Fibroblast of skin of right biceps (primary cell): Measurements from ENCODE around the gene APP.
"Not testable (repeated sequence)": the region's sequence is repeated elsewhere in the genome, so short reads cannot be mapped to it uniquely, and the experiment has no call there.

Experiments used
- DNase-seq: peaks from one replicate; pipeline ENCODE4 v3.0.0-alpha.2; 2013

Gene APP

DNA sequence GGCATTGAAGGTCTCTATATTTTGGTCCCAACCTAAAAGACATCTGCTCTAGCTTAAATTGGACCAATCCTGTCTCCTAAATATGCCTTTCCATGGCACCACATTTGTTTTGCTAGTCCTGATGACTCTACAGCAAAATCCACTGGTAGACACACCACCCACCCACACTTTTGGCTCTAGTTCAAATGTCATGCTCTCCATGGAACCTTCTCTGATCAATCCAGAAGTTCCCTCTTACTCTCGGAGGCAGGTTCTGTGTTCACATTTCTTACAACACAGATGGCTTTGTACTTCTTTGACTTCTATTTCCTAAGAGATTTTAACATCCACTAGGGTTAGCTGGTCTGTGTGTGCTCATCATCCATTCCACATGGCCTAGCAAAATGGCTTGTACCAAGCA lies 151.3 kb downstream of the APP start:
- DNase-seq = no peak

DNA sequence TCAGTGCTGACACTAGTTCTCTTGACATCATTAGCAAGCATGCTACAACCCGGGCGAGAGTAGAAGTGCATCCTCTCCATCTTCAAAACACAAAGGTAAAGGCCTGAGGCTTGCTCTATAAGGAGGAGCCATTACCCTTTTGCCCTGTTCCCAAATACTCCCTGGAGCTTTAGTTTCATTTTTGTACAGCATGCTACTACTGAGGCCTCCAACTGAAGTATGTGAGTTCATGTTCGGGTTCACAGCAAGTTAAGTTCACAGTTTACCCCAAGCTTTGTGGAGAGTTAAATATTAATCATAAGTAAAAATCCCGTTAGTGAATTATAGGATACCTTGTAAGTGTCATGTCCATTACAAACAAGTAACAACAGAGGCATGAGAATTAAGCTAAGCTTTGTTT lies 156.6 kb downstream of the APP start:
- no peak for DNase-seq

DNA sequence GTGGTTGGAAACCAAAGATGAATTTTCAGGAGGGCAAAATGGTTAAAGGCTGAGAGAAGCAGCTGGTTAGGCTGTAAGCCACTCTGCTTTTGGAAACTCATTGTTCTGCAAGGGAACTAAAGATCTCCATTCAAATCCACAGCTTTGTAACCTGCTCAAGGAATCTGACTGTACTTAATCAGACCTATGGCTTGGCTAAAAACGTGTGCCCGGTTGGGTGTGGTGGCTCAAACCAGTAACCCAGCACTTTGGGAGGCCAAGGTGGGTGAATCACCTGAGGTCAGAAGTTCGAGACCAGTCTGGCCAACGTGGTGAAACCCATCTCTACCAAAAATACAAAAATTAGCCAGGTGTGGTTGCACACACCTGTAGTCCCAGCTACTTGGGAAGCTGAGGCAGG lies 158.1 kb downstream of the APP start:
- DNase-seq = not testable (repeated sequence)

DNA sequence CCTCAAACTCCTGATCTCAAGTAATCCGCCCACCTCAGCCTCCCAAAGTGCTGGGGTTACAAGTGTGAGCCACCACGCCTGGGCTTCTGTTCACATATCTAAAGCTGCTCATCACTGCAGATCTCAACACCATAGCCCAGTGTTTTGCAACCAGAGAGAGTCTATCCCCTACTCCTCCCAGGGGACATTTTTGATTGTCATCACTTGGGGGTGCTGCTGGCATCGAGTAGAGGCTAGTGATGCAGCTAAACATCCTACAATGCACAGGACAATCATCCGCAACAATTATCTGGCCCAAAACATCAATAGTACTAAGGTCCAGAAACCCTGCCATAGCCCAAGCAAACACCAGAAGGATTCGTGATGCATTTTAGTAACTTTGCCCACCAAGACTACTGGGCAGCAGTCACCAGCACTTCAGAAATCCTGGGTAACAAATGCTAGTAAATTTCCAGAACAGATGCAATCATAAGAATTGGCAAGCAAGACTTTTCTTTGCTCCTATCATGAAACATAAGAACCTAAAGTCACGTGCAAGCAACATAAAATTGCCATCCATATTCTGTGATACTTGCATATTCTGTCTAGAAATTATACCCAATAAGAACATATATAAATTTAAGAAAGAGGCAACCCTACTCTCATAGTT lies 159.2 kb downstream of the APP start:
- DNase-seq = no peak

DNA sequence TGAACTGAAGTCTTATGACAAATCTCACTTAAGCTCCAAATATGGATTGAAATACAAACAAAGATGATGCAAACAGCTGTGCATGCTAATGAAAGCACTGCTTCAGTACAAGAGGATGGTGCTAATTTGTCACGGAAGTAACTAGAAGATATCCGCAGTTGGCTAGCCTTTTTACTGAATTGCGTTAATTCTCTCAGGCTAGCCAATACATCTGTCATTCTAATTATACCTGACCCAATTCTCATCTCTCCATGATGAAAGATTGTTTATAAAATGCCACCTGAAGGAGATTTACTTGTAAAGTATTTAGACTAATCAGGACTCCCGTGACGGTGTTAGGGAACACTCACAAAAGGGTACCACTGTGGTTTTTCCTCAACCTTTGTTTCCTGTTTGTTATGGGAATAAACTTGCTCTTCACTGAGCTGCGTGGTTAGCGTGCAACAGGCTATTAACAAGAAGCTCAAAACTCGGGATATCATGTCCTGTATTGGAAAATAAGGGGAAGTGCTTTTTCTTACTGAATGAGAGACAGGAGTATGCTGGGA lies 162.5 kb downstream of the APP start:
- peak; percentile 21 for DNase-seq

DNA sequence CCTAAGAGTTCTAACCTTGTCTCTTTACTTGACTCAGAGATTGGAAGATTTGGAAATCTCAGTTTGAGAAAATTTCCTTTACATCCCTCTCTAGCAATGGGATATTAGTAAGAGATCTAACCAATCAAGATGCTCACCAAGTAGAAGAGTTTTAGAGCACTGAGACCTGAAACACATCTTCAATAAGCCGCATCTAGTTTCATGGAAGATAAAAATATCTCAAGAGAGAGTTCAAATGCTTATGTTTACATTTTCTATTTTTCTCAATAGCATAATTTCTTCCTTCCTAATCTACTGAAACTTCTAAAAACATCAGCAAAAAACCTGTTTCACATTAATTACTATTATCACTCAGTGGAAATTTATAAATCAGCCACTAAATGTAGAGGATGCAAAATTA lies 165.1 kb downstream of the APP start:
- no peak for DNase-seq

DNA sequence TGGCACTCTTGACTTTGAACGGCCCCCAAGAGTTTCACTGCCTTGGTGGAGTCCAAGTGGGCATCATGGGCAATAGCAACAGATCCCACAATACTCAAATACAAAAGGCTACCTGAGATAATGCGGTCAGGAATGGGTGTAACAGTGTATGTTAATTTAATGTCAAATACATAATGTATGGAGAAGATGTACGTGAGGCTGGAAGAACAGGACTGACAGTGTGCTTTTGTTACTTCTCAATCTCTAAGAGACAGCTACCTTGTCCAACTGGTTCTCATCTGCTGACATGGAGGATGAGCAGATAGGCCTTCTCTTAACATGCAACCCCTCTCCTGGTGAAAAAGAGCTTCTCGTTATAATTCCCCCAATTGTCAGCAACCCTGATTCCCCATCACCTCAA lies 167.2 kb downstream of the APP start:
- no peak for DNase-seq

DNA sequence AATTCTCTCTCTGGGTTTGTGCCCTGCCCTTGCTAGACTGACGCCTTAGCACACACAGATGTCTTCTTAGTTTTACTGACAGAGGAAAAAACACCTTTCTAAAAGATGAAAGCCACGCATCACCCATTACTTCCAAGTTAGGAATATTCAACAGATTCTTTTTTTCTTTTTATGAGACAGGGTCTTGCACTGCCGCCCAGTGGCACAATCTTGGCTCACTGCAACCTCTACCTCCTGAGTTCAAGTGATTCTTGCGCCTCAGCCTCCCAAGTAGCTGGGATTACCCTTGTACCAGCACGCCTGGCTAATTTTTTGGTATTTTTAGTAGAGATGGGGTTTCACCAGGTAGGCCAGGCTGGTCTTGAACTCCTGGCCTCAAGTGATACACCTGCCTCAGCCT lies 169.2 kb downstream of the APP start:
- DNase-seq = no peak

DNA sequence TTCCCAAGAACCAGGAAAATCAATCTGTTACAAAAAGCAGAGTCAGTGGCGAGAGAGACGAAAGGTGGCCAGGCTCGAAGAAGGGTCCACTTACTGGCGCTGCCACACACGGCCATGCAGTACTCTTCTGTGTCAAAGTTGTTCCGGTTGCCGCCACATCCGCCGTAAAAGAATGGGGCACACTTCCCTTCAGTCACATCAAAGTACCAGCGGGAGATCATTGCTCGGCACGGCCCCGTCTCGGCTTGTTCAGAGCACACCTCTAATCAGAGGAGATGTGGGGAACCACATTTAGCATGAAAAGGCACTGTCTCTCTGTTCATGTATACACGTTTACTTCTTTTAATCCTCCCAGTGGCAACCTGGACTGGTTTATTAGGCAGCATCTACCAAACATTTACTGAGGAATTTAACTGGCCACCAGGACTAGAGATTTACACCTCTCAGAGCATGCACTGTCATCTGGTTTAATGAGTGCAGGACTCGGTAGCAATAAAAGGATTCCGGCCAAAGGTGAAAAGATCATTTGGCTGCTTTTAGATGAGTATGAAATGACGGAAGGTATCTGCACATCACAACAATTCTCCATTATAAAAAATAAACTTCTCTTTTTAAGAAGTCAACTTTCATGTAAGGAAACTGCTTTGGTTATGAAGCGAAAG lies 170.5 kb downstream of the APP start:
- DNase-seq = no peak

DNA sequence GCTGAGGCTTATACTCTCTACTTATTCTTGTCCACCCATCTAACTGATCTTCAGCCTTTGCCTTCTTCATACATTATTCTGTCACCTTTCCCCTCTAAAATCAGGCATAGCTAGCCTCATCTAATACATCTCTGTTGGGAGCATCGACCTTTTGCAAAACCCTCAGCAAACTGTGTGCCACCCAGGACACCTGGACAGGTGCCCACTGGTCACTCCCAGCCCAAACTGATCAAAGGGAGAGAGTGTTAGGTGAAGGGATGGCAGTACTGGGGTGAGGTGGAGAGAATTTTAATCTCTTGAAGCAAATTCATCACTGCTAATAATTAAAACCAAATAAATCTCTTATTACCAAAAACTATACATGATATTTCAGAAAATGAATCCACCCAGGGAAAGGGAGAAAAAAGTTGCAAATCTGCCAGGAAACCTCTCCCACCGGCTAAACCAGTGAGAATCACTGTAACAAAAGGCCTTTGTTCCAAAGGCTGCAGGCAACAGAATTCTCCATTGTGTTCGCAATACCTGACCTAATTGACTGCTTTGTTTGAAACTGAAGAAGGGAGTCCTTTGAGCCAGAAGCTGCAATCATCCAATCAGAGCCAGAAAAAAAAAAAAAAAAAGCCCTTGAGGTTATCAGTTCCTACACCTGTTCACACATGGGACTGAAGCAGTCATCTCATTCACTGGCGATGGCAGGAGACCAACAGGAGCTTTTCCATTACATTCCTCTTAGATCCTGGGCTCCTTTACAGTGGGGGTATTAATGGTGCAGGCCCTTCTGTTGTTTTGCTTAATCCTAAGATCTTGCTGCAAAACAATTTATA lies 172.6 kb downstream of the APP start:
- no peak for DNase-seq

DNA sequence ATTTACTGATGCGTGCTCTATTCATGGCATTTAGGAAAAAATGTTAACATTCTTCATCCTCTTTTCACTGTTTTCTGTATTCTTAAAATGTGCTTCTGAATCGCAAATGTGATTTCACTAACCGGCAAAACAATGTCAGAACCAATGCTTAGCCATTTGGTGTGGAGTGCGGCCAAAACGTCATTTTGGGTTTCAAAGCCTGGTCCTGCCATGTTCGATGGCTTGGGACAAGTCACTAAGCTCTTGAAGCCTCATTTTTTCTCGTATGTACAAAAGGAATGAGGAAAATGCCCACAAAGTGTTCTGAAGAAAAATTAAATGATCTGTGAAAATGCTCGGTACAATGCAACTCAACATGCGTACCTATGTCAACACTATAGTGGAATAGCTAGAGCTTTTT lies 175.3 kb downstream of the APP start:
- DNase-seq = no peak

DNA sequence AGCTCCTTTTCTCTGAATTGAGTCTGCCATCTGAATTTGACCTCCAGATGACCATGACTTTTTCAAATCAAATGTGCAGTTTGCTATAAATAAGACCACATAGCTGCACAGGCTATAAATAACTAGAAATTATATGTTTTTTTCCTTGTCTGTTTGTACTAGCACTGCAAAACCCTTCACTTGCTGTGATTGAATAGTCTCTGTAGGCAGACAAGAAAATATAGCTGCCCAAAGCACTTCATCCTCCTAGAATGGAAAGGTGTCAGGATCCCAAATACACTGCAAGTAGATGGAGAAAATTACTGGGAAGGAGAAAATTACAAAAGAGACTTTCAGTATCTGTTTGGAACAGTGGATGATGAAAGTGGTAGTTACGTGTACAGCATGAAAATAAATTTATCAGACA lies 175.8 kb downstream of the APP start:
- no peak for DNase-seq

DNA sequence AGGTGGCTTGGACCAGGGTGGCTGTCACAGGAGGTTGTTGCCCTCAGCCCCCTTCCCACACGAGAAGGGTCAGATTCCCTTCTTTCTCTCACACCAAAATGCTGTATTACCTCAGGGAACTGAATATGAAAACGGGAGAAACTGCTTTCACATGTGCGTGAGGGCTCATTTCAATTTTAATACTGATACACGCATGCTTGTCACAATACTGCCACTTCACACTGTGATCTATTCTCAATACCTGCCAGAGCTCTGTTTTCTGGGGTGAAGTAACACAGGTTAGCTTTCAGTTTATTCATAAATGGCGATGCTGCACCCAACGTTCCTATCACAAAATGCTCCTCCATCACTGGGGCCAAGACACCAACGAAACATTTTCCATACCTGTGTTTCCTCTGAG lies 181.8 kb downstream of the APP start:
- no peak for DNase-seq

DNA sequence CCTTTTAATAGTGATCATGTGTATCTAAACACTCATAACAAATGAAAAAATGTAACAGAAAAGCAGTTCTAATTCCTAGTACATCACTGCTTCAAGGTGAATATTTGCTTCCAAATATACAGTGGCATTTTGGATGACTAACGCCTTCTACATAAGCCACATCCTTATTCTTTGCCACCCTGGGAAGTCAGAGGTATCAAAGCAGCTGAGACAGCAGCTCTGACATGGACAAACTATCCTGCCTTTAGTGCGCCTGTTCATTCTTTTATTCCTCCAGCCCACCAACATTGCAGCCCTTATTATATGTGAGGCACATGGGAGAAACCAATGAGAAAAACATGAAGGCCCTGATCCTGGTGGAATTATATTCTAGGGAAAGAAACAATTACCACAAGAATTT lies 183.0 kb downstream of the APP start:
- no peak for DNase-seq

DNA sequence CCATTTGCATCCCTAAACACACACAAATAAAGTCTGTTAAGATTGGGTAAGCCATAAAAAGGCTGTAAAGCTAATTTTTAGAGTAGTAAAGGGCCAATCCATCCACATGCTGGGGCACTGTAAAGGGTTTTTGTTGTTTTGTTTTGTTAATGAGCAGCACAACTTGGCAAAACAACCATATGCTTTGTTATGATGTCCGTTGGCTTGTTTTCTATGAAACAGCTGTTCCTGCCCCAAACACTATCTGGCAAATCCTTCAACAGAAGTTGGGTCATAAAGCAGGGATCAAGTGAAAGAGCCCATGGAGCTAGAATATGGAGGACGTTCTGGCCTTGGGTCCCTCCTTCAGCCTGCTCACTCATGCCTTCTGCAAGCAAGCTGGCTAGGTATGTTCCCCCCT lies 183.6 kb downstream of the APP start:
- no peak for DNase-seq

DNA sequence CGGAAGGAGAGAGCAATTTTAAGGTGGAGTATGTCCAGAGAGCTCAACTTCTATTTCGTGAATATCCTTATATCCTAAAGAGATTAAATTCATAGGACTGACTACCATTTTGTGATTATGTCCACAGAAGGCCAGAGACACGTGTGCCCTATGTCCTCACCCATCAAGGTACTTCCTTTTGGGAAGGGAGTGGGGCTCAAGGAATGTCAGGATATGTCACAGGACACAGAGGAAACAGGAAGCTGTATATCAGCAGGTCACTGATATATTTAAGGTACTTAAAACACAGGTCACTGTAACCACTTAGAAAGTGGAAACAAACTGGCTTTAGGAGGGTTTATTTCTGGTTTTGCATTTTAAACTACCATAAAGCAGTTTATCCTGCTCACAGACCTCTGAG lies 184.6 kb downstream of the APP start:
- DNase-seq = no peak

DNA sequence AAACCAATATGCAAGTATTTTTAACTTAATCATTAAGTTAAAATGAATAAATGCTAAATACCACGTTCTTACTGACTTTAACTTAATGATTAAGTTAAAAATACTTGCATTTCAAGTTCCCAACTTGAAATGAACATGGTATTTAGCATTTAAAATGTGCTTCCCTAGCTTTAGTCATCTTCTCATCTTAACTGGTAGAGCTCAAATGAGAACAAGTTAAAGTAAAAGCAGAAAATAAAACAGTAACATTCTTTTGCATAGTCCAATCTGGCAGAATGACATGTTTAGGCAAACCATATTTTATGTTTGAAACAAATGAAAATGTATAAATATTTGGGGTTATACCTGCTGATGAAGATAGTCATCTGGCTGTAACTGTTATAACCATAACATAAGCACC lies 186.0 kb downstream of the APP start:
- no peak for DNase-seq

DNA sequence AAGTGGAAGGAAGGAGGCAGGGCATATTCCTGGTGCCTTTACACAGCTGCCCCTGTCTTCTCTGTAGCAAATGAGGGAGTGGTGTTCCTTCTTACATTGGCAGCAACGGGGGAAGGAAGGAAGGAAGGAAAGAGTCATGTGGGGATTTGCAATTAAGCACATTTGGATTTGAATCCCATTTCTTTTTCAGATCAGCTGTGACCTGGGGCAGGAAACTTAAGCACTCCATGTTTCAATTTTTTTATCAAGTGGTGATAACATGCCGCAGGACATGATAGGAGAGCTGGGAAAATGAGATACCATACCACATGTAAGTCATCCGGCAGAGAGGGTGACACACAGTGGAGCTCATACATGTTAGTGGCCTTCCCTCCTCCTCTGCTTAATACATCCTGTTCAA lies 186.8 kb downstream of the APP start:
- DNase-seq = peak; percentile 28

DNA sequence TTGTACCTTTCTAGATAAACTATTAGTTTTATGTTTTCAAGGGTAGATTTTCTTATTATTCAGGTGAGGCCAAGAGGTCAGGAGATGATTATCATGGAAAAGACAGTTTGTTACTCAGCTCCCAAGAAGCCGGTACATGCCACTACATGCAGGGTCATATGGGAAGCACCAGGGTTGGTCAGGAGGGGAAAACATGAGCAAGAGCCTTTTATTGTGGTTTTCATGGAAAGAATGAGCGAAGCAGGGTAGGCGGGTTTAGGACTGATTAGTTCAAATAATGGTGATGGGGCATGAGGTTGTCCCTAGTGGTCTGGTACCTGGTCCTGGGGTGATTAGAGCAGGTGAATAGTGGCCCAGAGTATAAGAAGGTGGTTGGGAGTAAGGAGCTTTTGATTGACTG lies 189.9 kb downstream of the APP start:
- DNase-seq = no peak

DNA sequence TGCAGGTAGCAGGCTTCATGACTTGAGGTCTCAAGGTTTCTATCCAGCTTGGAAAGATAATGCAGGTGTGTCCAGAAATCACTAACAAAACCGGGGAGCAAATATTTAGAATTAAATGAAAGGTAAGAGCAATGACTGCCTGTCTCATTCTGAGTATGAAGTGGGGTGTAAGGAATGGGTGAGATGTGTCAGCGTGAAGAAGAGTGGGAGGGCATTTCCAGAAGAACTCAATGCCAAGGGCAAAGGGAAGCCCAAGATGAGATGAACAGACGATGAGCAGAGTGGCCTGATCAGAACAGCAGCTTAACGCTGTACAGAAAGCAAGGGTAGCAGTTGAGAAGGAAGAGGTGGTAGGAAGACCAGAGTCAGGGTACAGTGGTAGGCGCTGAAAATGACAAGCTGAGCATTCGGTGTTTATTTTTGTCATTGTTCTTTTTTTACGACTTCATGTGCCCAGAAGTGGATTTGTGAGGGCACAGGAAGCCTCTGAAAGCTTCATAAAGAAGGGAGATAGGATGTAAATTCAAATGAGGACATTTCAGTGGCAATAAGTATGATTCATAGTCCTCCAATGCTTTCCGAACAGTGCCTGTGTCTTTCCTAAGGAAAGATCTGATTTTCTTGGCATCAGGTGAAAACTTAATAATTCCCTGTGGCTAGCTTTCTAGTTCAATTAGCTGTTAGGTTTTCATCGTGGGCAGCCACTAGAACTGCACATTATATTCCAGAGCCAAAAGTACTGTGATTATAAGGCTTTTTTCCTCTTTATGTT lies 190.5 kb downstream of the APP start:
- DNase-seq = no peak

DNA sequence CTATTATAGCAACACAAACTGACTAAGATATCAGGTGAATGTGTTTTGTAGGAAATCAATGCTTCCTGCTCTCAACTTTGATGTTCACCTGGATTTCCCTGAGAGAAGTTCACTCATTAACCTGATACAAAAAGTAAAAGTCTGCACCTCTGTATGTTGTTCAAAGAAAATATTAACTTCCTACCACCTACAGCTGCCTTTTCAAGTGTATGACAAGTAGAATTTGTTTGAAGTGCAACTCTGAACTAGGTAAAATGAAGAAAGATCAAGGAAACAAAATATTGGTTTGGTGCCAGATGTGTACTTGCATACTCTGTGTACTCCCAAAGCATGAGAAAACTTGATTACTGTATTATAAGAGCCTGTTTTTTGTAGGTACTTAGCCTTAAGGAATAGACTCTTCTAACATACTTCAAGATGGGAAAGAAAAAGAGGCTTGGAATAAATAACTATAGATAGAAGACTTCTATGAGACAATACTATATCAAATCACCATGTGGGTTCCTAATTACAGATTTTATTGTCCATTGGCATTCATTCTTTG lies 193.4 kb downstream of the APP start:
- DNase-seq = no peak

DNA sequence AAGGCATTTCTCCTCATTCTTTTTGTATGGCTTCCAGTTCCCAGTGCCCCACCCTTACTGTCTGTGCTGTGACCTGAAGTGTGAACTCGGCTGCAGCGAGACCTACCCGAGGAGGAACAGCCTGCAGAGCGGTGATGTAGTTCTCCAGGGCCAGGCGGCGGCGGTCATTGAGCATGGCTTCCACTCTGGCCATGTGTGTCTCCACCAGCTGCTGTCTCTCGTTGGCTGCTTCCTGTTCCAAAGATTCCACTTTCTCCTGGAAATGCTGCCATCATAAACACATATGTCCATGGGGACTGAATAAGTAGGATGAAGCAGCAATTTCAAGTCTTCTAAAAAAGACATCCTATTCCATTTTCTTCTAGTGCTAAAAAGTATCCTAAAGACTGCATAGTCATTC lies 195.6 kb downstream of the APP start:
- no peak for DNase-seq
